Activated CD4-positive, alpha-beta T cell treated with anti-CD3 and anti-CD28 coated beads, Interleukin-2, Interleukin-4, amounts not matched to agents 100 ng/mL and 50 ng/mL, durations not matched to agents 16 hours and 8 hours (primary cell): ENCODE data around the gene NDUFS6.

Experiments used
- DNase-seq: peaks from one replicate; pipeline ENCODE4 v3.0.0-alpha.2; 2020; ENCODE audit warnings: low spot score

NDUFS6 gene

DNA sequence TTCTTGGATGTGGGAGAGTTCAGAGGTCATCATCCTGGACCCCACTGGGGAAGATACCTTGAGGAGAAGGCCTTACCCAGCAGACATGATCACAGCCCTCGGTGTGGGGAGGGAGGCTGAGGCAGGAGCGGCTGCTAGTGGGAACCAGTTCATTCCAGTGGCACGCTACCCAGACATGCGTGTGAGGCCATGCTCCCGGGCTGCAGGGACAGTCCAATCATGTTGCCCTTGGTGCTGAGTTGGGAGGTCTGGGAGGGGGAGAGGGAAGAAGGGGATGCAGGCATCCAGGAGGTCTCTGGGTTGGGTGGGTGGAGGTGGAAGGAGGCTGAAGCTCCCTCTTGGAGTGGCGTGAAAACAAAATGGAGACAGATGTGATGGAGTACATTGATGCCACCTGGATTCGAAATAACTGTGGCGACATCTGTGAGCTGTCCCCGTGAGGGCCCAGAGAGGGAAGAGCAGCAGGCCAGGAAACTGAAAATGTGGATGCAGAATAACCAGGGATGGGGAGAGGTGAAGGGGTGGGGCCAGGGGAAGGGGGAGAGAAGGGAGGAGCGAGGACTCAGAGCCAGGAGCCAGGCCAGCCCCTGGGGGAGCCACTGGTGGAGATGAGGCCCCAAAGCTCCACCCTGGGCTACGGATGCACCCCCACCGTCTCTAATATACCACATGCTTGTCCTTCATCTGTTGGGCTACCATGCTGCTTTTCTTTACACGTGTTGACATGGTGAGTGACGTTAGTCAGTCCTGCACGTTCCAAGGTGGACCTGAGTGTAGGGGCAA lies 16.2 kb downstream of the NDUFS6 start:
- DNase-seq, result no peak

DNA sequence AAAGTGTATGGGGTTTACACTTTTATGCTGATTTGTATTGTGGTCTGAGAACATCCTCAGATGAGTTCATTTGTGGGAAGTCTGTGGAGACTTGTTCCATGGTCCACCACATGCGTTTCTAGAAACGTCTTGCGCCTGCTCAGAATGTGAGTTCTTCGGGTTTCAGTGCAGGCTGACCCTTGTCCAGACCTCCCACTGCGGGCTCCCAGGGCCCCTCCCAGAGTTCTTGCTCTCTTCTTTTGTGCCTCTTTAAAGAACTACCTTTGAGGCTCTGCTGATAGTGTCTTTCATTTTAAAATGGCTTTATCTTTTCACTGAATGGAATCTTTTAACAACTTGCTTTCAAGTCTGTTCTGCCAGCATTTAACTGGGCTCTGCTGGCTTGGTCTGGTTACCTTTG lies 17.6 kb downstream of the NDUFS6 start:
- DNase-seq, result no peak

DNA sequence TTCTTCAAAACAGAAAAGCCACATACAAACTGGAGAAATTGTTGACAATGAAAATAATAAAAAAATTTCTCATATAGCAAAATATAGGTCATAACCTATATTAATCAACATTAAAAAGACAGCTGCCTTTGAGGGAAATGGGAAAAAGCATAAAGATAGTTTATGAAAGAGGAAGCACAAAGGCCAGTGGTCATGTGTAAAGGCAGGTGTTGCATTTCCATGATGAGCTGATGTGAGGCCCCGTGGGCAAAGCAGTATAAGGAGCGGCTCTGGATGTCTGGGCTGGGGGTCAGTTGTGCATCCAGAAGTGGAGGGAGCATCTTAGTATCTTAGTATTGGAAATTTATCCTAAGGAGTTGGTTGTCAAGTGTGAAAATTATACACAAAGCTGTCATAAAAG lies 18.3 kb downstream of the NDUFS6 start:
- no peak for DNase-seq

DNA sequence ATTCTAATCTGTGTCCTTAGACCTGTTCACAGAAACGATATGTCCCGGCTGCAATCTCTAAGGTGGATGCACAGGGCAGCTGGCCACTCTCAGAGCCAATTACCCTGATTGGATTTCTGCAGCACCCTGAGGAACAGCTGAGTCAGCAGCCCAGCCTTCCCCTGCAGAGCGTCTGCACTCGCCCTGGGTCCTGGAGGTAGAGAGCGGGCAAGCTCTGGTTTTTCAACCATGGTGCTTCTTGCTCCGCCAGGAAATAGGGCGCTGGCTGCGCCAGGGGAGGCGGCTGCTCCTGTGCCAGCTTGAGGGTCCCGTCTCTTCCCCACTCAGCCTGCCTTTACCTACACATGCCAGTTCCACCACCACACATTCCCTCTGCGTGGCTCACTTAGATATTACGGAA lies 19.2 kb downstream of the NDUFS6 start:
- no peak for DNase-seq

DNA sequence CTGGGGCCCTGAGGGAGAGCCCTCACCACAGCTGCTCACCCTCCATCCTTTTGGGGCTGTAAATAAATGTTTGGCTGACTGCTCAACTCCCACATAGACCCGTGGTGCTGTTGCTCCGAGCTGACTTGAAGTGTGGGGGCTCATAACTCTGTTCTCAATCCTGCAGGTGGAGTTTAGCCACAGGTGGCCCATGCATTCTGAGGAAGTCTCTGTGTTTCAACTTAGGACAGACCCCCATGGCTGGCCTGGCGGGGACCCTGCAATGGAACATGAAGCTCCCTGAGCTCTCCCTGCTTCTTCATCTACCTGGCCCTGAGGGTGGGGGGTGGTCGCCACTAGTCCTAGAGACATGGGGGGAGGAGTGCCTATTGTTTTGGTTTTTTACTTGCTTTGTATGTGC lies 19.7 kb downstream of the NDUFS6 start:
- no peak for DNase-seq

DNA sequence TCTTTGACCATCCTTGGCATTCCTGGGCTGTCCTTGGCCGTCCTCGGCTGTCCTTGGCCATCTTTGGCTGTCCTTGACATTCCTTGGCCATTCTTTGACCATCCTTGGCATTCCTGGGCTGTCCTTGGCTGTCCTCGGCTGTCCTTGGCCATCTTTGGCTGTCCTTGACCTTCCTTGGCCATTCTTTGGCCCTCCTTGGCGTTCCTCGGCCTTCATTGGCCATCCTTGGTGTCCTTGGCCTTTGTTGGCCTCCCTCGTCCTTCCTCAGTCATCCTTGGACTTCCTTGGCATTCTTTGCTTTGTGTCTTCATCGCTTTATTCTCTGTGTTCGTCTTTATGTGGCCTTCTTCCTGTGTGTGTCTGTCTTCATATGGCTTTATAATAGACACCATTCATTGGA lies 20.7 kb downstream of the NDUFS6 start:
- no peak for DNase-seq

DNA sequence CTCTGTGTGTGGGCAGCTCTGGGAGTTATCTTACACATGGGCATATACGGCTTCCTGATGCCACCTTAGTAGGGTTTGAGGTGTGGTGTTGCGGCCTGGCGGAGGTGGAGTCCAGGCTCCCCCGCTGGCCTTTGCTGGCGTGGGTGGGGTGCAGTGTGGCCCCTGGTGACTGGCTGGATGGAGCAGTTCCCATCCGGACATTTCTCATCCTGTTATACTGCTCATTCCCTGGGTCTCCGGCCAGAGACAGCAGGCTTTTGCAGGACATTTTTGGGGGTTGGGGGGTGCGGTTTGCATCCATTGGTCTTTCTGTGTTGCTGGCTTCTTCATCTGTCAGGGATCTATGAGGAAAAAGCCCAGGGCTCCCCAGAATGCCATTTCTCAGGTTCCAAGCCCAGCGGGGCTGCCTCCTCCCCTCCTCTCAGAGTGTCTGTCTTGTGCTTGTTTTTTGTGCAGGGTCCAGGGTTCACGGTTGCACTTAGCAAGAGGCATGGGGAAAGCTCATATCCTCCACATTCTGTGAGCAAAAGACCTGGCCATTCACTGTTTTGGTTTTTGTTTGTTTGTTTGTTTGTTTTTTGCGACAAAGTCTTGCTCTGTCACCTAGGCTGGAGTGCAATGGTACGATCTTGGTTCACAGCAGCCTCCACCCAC lies 22.3 kb downstream of the NDUFS6 start:
- no peak for DNase-seq

DNA sequence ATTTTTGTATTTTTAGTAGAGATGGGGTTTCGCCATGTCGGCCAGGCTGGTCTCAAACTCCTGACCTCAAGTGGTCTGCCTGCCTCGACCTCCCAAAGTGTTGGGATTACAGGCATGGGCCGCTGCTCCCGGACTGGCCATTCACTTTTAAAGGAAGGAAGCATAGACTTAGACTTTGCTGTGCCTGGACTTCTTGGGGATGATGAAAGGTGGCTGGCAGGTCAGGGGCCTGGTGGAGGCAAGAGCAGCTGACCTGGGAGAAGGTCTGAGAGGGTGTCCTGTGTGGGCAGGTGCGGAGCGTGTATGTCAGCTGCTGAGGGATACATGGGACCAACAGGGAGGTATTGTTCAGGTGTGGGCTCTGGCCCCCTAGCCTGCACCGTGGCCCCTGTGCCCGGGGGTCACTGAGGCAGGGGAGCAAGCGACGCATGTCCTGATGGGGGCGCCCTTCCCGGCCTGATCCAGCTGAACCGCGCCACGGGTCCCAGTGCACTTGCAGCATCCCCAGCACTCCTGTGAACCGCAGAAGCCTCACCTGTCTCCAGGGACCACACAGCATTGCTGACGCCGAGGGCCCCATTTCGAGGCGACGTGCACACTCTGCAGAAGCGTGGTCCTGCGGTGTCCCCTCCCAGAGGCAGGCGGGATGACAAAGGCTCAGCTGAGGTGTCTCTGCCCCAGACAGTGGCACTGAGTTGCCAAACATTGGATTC lies 23.1 kb downstream of the NDUFS6 start:
- no peak for DNase-seq

DNA sequence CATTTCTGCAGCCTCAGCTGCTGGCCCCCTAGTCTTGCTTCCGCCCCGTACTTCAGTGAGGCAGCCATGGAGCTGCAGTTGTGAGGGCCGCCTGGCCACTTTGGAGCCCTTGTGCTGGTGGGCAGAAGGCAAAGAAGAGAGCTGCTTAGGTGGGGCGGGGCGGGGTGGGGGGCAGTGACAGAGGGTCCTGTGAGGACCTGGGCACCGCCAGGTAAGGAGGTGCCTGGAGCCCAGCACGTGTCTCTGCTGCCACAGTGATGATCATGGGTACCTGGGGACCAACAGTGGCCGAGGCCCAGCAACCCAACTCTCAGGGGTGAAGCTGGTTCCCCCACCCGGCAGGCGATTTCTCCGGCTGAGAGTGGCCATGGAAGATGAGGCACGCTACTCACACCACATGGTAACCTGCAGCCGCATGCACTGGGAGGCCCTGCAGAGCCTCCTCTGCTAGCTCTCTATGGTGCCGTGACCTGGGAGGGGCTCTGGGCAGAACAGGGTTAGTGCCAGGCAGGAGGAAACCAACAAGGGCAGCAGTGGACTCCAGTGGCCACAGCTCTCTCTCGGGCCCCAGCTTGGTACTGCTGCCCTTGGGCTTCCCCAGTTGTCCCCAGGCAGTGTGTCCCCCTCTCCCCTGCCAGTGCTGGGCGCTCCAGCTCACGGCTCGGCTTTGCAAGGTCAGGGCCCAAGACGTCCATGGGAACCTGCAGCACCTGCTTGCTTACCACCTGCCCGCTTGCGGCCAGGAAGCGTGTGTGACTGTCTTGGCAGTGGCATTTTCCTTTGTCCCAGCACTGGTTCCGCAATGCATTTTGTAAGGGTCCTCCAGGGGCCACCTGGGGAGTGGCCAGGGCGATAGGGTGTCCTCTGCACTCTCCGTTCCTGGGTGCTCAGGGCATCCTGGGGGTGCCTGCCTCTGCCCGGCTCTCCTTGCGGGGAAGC lies 24.0 kb downstream of the NDUFS6 start:
- no peak for DNase-seq

DNA sequence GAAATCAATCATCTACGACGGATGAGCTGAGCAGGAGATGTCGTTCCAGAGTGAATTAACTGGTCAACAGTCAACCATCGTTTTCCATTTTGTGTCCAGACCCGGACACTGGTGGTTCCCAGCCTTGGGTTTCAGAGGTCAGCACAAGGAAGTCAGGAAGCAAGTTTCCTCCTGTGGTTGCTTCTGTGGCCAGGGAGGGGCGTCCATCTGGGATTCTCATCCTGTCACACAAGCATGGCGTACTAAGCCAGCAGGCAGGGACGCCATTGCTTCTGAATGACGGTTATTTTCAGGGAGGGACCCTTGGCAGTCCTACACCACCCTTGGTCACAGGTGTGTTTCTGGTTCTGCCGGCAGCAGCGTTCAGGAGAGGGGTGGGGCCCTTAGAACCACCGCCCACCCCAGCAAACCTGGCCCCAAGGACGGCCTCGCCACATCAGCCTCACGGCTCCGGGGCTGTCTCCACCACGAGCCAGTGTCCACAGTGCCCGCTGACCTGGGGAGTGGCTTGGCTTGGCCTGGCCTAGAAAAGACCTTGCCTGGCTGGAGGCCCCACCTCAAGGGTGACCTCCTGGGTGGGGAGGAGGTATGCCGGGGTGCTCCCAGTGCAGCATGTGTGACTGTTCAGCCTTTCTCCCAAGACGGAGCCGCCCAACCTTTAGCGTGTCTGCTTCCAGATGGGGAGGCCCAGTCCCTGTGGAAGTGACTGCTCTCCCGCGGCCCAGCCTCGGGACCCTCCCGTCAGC lies 25.2 kb downstream of the NDUFS6 start:
- DNase-seq, result no peak

DNA sequence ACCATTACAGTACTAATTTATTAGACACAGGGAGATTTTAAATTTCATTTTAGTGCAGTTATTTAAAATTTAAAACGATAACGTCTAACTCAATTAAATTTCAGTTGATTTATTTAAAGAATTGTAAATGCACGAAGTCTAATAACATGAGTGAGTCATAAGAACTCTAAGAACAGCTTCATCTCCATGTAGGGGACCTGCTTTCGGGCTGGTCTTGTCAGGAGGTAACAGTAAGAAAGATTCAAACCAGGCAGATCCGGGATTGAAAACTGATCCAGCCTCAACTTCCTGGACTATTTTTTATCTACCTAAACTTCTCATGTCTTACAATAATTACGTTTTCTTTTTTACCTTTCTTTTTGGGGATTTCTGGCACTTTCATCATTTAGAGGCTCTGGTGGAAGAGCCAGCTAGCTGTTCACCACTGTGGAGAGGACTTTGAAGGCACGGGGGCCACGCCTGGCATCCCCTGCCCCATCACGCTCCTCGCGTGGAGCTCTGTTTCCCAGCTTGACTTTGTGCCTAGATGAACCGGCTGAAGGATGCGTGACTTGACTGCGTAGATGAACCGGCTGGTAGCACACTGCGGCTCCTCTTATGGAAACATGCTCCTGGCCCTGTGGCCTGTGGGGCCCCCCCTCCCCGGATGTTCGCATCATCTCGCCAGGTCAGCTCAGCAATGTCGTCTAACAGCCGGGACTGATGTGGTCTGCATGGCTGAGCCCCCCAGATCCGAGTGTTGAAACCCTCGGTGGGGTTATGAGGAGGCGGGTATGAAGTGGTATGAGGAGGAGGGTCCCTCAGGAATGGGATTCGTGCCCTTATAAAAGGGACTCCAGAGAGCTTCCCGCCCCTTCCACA lies 26.0 kb downstream of the NDUFS6 start:
- DNase-seq, result no peak

DNA sequence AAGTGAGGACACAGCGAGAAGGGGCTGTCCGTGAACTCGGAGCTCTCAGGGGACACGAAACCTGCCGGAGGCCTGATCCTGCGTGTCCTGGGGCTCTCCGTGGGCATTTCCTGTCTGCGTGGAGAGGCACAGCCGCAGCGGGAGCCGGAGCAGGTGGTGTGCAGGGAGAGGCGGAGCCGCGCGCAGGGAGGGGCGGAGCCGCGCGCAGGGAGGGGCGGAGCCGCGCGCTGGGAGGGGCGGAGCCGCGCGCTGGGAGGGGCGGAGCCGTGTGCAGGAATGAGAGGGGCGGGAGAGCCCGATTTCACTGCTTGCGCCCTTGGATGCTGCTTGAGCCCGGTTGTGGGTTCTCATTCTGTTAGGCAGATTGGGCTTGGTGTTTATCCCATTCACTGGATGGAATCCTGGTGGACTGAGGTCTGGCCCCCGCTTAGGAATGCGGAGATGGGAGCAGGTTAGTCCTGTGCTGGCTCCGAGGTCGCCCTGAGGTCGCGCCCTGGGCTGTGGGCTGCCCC lies 26.7 kb downstream of the NDUFS6 start:
- DNase-seq, result no peak

DNA sequence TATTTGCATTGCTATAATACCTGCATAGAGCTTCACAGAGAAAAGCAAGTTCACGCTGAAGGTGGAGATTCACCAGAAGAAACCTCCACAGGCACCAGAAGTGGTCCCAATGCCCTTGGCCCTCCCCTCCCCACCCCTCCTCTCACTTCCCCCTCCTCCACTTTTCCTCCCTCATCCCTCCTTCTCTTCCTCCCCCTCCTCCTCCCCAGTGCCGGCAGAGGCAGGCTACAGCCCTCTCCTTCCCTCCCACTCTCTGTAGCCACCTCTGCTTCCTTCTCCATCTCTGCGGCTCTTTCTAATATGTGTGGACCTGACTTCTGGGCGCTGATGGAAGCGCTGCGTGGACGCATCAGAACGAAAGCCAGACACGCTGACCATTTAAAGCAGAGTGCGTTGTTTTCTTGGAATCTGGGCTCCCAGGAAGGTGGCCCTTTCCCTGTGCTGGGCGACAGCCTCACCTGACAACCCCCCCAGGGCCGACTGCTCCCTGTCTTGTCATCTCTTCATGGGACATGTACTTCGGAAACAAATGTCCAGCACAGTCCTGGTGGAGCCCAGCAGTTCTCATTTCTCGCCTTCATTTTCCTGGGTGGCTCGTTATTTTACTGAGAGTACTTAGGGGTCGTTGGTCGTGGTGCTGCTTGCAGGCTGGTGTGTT lies 29.5 kb downstream of the NDUFS6 start:
- DNase-seq, result no peak

DNA sequence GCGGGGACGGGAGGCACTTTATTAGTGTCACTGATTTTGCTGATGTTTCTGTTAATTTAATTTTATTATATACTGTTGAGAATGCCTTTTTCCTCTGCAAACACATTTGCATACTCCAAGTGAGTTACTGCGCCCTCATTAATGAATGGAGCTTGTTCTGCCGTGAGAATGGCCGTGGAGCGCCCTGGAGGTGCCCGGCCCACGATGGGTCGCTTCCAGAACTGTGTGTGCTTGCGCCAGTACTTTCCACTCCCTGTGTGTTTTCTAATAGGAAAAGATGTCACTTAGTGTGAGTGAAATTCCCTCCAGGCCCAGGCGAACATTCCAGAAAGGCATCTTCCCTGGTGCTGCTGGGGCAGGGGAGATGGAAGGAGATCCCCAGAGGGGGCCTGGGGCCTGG lies 30.1 kb downstream of the NDUFS6 start:
- no peak for DNase-seq

DNA sequence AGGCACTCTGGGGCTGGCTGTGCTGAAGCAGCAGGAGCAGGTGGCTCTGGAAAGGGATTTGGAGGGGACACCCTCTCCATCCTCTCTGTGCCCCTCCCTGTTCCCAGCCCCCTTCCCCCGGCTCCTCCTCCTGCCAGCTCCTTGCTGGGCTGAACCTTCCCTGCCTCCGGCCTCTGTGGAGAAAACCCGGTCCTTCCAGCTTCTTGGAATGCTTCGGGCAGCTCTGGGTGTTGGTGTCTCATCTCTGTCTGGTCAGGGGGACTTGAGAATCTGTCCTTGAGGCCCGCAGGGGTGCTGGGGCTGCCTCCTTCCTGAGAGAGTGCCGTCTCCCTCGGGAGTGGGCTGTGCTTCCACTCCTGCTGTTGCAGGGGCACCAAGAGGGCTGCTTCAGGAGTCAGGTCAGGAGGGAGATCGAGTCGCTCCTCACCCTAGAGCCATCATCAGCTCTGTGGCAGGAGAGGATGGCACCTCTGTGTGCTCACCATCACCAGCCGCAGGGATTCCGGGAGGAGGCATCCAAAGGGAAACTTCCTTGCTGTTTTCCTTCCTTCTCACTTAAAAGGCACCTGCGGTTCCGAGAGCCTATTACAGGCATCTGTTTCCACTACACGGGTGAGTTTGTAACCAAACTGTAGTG lies 30.6 kb downstream of the NDUFS6 start:
- no peak for DNase-seq

DNA sequence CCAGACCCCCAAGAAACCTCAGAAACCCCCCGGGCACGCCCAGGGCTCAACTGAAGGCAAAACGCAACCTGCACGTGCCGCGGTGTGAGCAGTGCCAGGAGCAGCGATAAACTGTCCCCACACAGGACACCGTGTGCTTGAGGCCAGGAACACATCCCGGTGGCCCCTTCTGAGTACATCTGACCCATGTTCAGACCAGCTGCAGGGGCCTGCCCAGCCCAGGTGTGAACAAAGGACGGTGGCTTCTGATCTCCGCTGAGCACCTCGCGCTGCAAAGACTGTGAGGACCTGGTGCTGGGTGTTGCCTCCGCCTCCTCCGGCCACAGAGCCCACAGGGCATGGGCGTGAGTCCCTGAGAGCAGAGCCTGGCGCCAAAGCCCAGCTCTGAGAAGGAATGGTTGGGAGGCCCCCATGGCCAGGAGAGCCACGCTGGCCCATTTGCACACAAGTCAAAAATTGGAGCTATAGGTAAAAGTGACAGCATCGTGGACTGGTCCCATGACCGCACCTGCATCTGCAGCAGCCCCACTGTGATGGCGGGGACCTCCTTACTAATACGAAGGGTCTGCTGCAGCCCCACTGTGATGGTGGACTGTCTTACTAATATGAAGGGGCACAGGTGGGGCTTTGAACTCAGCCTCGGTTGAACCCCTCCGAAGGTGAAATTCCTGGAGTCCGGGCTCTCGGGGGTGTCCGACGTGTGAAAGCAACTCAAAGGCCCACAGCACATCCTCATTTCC lies 31.5 kb downstream of the NDUFS6 start:
- DNase-seq, result no peak

DNA sequence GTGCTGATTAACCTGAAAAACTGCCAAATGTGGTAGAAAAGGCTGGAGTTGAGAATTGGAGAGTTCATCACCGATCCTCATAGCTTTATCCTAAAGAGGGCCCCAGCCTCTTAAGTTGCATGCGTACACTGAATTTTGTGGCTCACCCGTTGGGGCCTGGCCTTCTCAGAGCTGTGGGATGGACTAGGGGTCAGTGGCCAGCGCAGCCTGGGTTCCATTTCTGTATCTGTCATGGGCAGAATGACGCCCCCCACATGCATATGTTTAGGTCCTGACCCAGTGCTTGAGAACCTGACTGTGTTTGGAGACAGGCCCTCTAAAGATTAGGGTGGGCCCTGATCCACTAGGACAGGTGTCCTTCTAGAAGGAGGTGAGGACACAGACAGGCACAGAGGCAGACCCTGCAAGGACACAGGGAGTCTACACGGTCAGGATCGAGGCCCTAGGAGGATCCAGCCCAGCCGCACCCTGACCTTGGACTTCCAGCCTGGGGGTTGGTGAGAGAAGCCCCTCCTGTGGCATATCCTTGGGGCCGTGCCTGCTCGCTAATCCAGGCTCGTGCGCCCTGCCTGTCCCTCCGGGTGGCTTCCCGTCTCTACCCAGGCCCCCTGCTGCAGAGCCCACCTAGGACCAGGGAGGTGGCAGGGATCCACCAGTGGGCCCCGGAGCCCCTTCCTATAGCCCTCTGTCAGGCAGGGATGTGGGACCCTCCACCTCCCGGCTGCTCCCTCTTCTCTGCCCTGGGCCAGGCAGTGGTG lies 32.2 kb downstream of the NDUFS6 start:
- no peak for DNase-seq
